Gastroesophageal sphincter (tissue), 4 donors: ENCODE results near the gene SCAP. TPM values are rescaled to one million over a fixed set of nuclear protein-coding genes. Genes with fewer than 3 reads are reported as not detected.

Experiments
- ATAC-seq: fragments of 150-250 bp; one replicate; pipeline ENCODE4 v1.9.1; 2016; ENCODE audit warnings: mild to moderate bottlenecking, moderate library complexity
- H3K27ac ChIP-seq, 4 donors: fragments of 200-600 bp; sonication (generic) in 3 of 4; 1 replicate in 3 of 4; 2 replicates in 1 of 4; pipeline ENCODE4 v1.5.1; 2016 to 2019
- H3K27me3 ChIP-seq: fragments of 200-600 bp; sonication (generic); one replicate; pipeline ENCODE4 v1.5.1; 2019
- H3K36me3 ChIP-seq, 2 donors: fragments of 200-600 bp; sonication (generic); one replicate each; pipeline ENCODE4 v1.5.1; 2019; ENCODE audit warnings: control low read depth in 1 of 2
- H3K4me1 ChIP-seq, 3 donors: fragments of 200-600 bp; sonication (generic); 1 replicate in 2 of 3; 2 replicates in 1 of 3; pipeline ENCODE4 v1.5.1; 2016 to 2019; ENCODE audit warnings: control low read depth in 2 of 3
- H3K4me3 ChIP-seq, 2 donors: fragments of 200-600 bp; sonication (generic); one replicate each; pipeline ENCODE4 v1.5.1; 2019; ENCODE audit warnings: mild to moderate bottlenecking in 1 of 2, moderate library complexity in 1 of 2
- H3K9me3 ChIP-seq, 3 donors: fragments of 200-600 bp; sonication (generic); one replicate each; pipeline ENCODE4 v1.5.1; 2017 to 2019; ENCODE audit warnings: control low read depth in 2 of 3
- CTCF ChIP-seq, 4 experiments: fragments of 200-600 bp in 2 of 4; fragments of 450-650 bp in 2 of 4; sonication (generic) in 1 of 4; IDR thresholded peaks; one replicate each; pipeline ENCODE4 v1.5.1; 2017 to 2019; ENCODE audit warnings: antibody characterized with exemption in 4 of 4, mild to moderate bottlenecking in 2 of 4, moderate library complexity in 2 of 4
- EP300 ChIP-seq: sonication (generic); formaldehyde crosslinking; IDR thresholded peaks from one replicate; pipeline ENCODE4 v1.6.1; 2017; ENCODE audit warnings: antibody characterized with exemption, mild to moderate bottlenecking
- POLR2A ChIP-seq, 2 donors: fragments of 450-650 bp; IDR thresholded peaks; one replicate each; pipeline ENCODE4 v1.6.1; 2017; ENCODE audit warnings: antibody characterized with exemption in 2 of 2, mild to moderate bottlenecking in 2 of 2, moderate library complexity in 1 of 2
- POLR2AphosphoS5 ChIP-seq: sonication (generic); formaldehyde crosslinking; IDR thresholded peaks from one replicate; pipeline ENCODE4 v1.6.1; 2017; ENCODE audit warnings: antibody characterized with exemption
- WGBS, 2 donors: methylation state at CpG; one replicate each; pipeline ENCODE4 v1.1.5; 2018; ENCODE audit warnings: low coverage in 1 of 2; 5-methylcytosine and 5-hydroxymethylcytosine counted together
- total RNA-seq, 4 donors: library from RNA; depleted of rRNA; stranded (reverse); fragments of >200 nt; gene quantifications; one replicate each; pipeline ENCODE4 v1.1.0, GENCODE V29; 2016

Gene SCAP
- total RNA-seq, 4 donors from 2014 or later: 58.8 to 93.5 (median 71.5) TPM

- Histone ChIP-seq H3K27ac (no peak overlapping the region), H3K36me3 (no peaks in the 10 kb centered on the region), H3K4me3 (no peak overlapping the region), H3K9me3 (no peaks in the 10 kb centered on the region), H3K4me1 (peaks cover 3 to 24% (median 3%) of the 10 kb centered on the region in 3 donors), H3K27me3 (no peaks in the 10 kb centered on the region)
- ATAC-seq: no peak
- WGBS, 2 donors: 75 to 90% methylated on average over 3 of the region's 3 CpGs
- TF ChIP-seq CTCF (IDR thresholded peaks at IDR 0.05) (no peak), POLR2AphosphoS5 (no peak), EP300 (no peak), POLR2A (IDR thresholded peaks at IDR 0.05) (no peak)
Observed at GRCh38 chr3:47455806-47456452, 19.8 kb downstream of the SCAP start.

- Histone ChIP-seq H3K4me1 (peaks cover 3 to 24% (median 3%) of the 10 kb centered on the region in 3 donors), H3K9me3 (no peaks in the 10 kb centered on the region), H3K36me3 (no peaks in the 10 kb centered on the region), H3K4me3 (no peak overlapping the region), H3K27me3 (no peaks in the 10 kb centered on the region), H3K27ac (no peak overlapping the region)
- no peak for ATAC-seq
- TF ChIP-seq POLR2AphosphoS5: no peak
- TF ChIP-seq POLR2A (IDR thresholded peaks at IDR 0.05): no peak
- TF ChIP-seq CTCF (IDR thresholded peaks at IDR 0.05): no peak
- TF ChIP-seq EP300: no peak
- 90 to 100% methylated on average over 1 to 2 of the region's 4 CpGs for WGBS, 2 donors
Observed at GRCh38 chr3:47452453-47453215, 23.1 kb downstream of the SCAP start.

GRCh38 chr3:47444103-47444502, 31.6 kb downstream of the SCAP start:
- 73 to 76% methylated on average over 3 to 5 of the region's 5 CpGs for WGBS, 2 donors
- H3K4me3 ChIP-seq: no peak overlapping the region
- TF ChIP-seq POLR2AphosphoS5 (no peak), CTCF (IDR thresholded peaks at IDR 0.05) (no peak), POLR2A (IDR thresholded peaks at IDR 0.05) (no peak), EP300 (no peak)

GRCh38 chr3:47443611-47443995, 32.1 kb downstream of the SCAP start:
- 38 to 54% methylated on average over 3 to 5 of the region's 5 CpGs for WGBS, 2 donors
- H3K9me3 ChIP-seq: no peaks in the 10 kb centered on the region
- TF ChIP-seq CTCF (IDR thresholded peaks at IDR 0.05): no peak
- TF ChIP-seq POLR2AphosphoS5: no peak
- no peak for TF ChIP-seq EP300
- no peak for TF ChIP-seq POLR2A (IDR thresholded peaks at IDR 0.05)
- peaks cover 0 to 29% (median 13%) of the 10 kb centered on the region in 3 donors for H3K4me1 ChIP-seq
- peak overlapping the region; percentile 77 to 84 (median 80) for H3K27ac ChIP-seq
- ATAC-seq: peak; percentile 9
- H3K36me3 ChIP-seq: peaks cover 0 to 26% of the 10 kb centered on the region in 2 donors
- H3K4me3 ChIP-seq: no peak overlapping the region
- no peaks in the 10 kb centered on the region for H3K27me3 ChIP-seq

More at GRCh38 chr3:47444103-47444502, 31.6 kb downstream of the SCAP start:
- ATAC-seq: no peak
- Histone ChIP-seq H3K27me3 (no peaks in the 10 kb centered on the region), H3K27ac (peak overlapping the region; percentile 77 to 84 (median 80)), H3K9me3 (no peaks in the 10 kb centered on the region), H3K4me1 (peaks cover 0 to 29% (median 13%) of the 10 kb centered on the region in 3 donors), H3K36me3 (peaks cover 0 to 24% of the 10 kb centered on the region in 2 donors)
